Measurements from ENCODE around the gene ANKIB1. TPM values are rescaled to one million over a fixed set of nuclear protein-coding genes. Genes with fewer than 3 reads are reported as not detected.
A peak's percentile ranks its signal among the peaks of the same experiment; 100 is the strongest.
"Not testable (repeated sequence)": the region's sequence is repeated elsewhere in the genome, so short reads cannot be mapped to it uniquely, and the experiment has no call there.

Gene ANKIB1
- total and polyA plus RNA-seq, 9 of the 15 experiments (the other 6 are each of a cell fraction or from before 2014, with no cell fraction given) = 5.9 to 25.2 (median 16.1) TPM

DNA sequence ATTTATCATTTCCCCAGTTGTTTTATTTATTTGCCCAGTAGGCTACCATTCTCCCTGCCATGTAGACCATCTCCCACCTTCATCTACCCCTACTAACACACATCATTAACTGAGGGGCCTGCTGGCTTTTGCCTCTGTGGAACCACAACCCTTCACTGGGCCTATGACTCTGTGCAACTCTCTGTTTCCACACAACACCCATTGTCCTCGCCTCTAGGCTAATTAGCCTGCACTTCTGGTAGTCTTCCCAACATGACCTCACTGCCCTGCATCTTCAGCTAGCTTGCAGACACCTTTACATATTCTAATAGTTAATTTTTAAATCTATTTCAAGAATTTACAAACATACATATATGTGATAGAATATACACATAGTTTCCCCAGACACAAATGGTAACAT lies 7.5 kb downstream of the ANKIB1 start (continued):
- TF ChIP-seq POLR3A (IDR thresholded peaks at IDR 0.05; ENCODE audit: borderline replicate concordance, extremely low read depth, insufficient read depth, insufficient read length) (no peak), STAT5A (IDR thresholded peaks at IDR 0.05; ENCODE audit: borderline replicate concordance, low read length) (no peak)
- TF ChIP-seq, protein P1, sequence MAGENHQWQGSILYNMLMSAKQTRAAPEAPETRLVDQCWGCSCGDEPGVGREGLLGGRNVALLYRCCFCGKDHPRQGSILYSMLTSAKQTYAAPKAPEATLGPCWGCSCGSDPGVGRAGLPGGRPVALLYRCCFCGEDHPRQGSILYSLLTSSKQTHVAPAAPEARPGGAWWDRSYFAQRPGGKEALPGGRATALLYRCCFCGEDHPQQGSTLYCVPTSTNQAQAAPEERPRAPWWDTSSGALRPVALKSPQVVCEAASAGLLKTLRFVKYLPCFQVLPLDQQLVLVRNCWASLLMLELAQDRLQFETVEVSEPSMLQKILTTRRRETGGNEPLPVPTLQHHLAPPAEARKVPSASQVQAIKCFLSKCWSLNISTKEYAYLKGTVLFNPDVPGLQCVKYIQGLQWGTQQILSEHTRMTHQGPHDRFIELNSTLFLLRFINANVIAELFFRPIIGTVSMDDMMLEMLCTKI (IDR thresholded peaks at IDR 0.05; ENCODE audit: partially characterized antibody) = no peak

GRCh38 chr7:92254800-92255199 lies 9.0 kb downstream of the ANKIB1 start:
- TF ChIP-seq CBX3 (IDR thresholded peaks at IDR 0.05; ENCODE audit: borderline replicate concordance in 1 of 2, low read length in 2 of 2) (peak in 1 of 2 experiments; percentile 77; a peak in 1 of 3 replicates), CC2D1A (IDR thresholded peaks at IDR 0.05) (peak; percentile 75; the same call in 1 of the 2 replicates), ZFP36 (IDR thresholded peaks at IDR 0.05; ENCODE audit: low read depth, low read length, partially characterized antibody) (peak; percentile 38), YY1 (IDR thresholded peaks at IDR 0.05; ENCODE audit: borderline replicate concordance in 1 of 3, control insufficient read depth in 1 of 3, extremely low read depth in 1 of 3, insufficient read depth in 3 of 3, insufficient read length in 1 of 3, insufficient replicate concordance in 2 of 3, low read depth in 1 of 3, low read length in 2 of 3) (peak in 1 of 3 experiments; percentile 50), TRIM24 (IDR thresholded peaks at IDR 0.05) (peak; percentile 64 to 66), ZNF280A (IDR thresholded peaks at IDR 0.05; ENCODE audit: low read depth, partially characterized antibody) (peak; percentile 74), ZNF431 (CRISPR knock-in tag; IDR thresholded peaks at IDR 0.05) (peak; percentile 100)
- TF ChIP-seq, protein P2, sequence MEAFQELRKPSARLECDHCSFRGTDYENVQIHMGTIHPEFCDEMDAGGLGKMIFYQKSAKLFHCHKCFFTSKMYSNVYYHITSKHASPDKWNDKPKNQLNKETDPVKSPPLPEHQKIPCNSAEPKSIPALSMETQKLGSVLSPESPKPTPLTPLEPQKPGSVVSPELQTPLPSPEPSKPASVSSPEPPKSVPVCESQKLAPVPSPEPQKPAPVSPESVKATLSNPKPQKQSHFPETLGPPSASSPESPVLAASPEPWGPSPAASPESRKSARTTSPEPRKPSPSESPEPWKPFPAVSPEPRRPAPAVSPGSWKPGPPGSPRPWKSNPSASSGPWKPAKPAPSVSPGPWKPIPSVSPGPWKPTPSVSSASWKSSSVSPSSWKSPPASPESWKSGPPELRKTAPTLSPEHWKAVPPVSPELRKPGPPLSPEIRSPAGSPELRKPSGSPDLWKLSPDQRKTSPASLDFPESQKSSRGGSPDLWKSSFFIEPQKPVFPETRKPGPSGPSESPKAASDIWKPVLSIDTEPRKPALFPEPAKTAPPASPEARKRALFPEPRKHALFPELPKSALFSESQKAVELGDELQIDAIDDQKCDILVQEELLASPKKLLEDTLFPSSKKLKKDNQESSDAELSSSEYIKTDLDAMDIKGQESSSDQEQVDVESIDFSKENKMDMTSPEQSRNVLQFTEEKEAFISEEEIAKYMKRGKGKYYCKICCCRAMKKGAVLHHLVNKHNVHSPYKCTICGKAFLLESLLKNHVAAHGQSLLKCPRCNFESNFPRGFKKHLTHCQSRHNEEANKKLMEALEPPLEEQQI (IDR thresholded peaks at IDR 0.05) = 0 out of 2 replicates have a peak, but pooled peaks have one; percentile 58
- WGBS (ENCODE audit: insufficient coverage, low coverage, missing lambda C conversion rate) = 25% methylated on average over 1 of the region's 1 CpG
- POLR2A ChIA-PET = interaction anchor here (1.1 kb wide), 1 partner anchor 9 kb away, joined by 4 read pairs; the partner anchor contains the start of genes ANKIB1 and KRIT1
- H3K4me3 ChIP-seq; H3K4me2 ChIP-seq (ENCODE audit: insufficient read depth, low read length); CTCF ChIA-PET (ENCODE audit: low intra/inter-chr PET ratio); H3K27me3 ChIP-seq (ENCODE audit: control insufficient read depth in 2 of 2, insufficient read depth in 2 of 2, low read length in 2 of 2); DNase-seq (ENCODE audit: extremely low read depth in 1 of 4, low spot score in 3 of 4); ATAC-seq; FAIRE-seq; BruUV-seq (replicated peaks); H3K9me1 ChIP-seq (ENCODE audit: control insufficient read depth, insufficient read depth, low read length); intact Hi-C loops (cut with micrococcal nuclease); H3K27ac ChIP-seq (ENCODE audit: extremely low read depth, low read depth, low read length); H3K9ac ChIP-seq (ENCODE audit: insufficient read depth in 1 of 2, low read depth in 2 of 2, low read length in 2 of 2); H4K20me1 ChIP-seq (replicated peaks; ENCODE audit: control insufficient read depth, insufficient read depth, low read length); in situ Hi-C loops (cut with MboI); H3K4me1 ChIP-seq (replicated peaks in 1 of 2; ENCODE audit: control insufficient read depth in 2 of 2, insufficient read depth in 2 of 2, low read length in 2 of 2); H3K9me3 ChIP-seq (replicated peaks; ENCODE audit: control insufficient read depth, insufficient read depth, low read depth, low read length); H2AFZ ChIP-seq (ENCODE audit: low read depth, low read length): not testable (repeated sequence)
- H3K36me3 ChIP-seq (ENCODE audit: control insufficient read depth, insufficient read depth, low read length) = peaks cover 10% of the 10 kb centered on the region
- H3K79me2 ChIP-seq (ENCODE audit: control insufficient read depth, insufficient read depth, low read length) = peaks cover 66% of the 10 kb centered on the region; the same call in 2 of the 3 replicates

Data from K562 (cell line).